ENCODE results near the gene MINDY2. TPM values are rescaled to one million over a fixed set of nuclear protein-coding genes. Genes with fewer than 3 reads are reported as not detected.
A peak's percentile ranks its signal among the peaks of the same experiment; 100 is the strongest.

Gene MINDY2
- total RNA-seq, 1 donor: 66.5 TPM

DNA sequence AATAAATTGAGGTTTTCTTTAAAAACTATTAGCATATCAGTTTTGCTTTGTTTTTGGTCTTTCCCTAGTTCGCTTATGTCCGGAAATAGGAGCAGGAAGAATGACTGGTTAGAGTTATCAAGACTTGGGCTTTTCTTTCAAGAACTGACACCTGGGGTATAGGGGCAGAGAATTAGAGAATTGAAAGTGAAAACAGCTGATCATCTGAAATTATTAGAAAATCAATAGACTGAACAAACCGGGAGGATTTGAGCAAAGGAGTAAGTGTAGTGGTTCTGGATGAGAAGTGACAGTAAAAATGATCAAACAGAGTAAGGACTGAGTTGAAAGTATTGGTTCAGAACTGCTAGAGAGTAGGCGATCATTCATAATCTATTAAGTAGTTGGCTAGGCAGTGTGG is 6.0 kb downstream of the MINDY2 start:
- no peak overlapping the region for H3K4me3 ChIP-seq (ENCODE audit: low read depth, low read length)
- DNase-seq (ENCODE audit: low read depth): no peak
- no peak for TF ChIP-seq CTCF (IDR thresholded peaks at IDR 0.05; ENCODE audit: insufficient read depth, low read depth, low read length)

DNA sequence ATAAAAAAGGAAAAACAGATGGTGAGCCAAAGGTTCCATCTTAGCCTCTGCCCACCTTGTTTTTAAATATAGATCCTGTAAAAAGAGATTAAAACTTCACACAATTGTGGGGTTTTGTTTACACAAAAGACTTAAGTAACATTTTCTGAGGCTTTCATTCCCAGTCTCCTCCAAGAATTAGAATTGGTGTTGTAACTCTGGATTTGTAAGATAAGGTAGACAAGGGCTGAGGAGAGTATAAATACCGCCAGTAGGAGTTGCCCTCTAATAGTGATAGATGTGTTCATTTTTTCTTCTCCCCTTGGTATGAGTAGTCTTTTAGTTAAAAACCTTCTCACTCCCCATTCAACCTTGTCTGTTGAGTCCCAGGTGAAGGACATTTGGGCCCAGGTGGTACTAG is 8.5 kb downstream of the MINDY2 start:
- peak; percentile 61 for DNase-seq (ENCODE audit: low read depth)
- H3K4me3 ChIP-seq (ENCODE audit: low read depth, low read length): no peak overlapping the region
- no peak for TF ChIP-seq CTCF (IDR thresholded peaks at IDR 0.05; ENCODE audit: insufficient read depth, low read depth, low read length)

- DNase-seq (ENCODE audit: low read depth): no peak
- no peak for TF ChIP-seq CTCF (IDR thresholded peaks at IDR 0.05; ENCODE audit: insufficient read depth, low read depth, low read length)
- H3K4me3 ChIP-seq (ENCODE audit: low read depth, low read length): no peak overlapping the region
These were observed 14.3 kb downstream of the MINDY2 start for GRCh38 chr15:58785355-58785754.

GRCh38 chr15:58788056-58788710 is 17.1 kb downstream of the MINDY2 start:
- TF ChIP-seq CTCF (IDR thresholded peaks at IDR 0.05; ENCODE audit: insufficient read depth, low read depth, low read length): no peak
- H3K4me3 ChIP-seq (ENCODE audit: low read depth, low read length): no peak overlapping the region
- DNase-seq (ENCODE audit: low read depth): no peak

- no peak overlapping the region for H3K4me3 ChIP-seq (ENCODE audit: low read depth, low read length)
- no peak for DNase-seq (ENCODE audit: low read depth)
- no peak for TF ChIP-seq CTCF (IDR thresholded peaks at IDR 0.05; ENCODE audit: insufficient read depth, low read depth, low read length)
These were observed 22.8 kb downstream of the MINDY2 start for GRCh38 chr15:58793862-58794261.

- H3K4me3 ChIP-seq (ENCODE audit: low read depth, low read length): no peak overlapping the region
- no peak for DNase-seq (ENCODE audit: low read depth)
- no peak for TF ChIP-seq CTCF (IDR thresholded peaks at IDR 0.05; ENCODE audit: insufficient read depth, low read depth, low read length)
These were observed 24.7 kb downstream of the MINDY2 start for GRCh38 chr15:58795825-58796224.

GRCh38 chr15:58797505-58797904 is 26.4 kb downstream of the MINDY2 start:
- TF ChIP-seq CTCF (IDR thresholded peaks at IDR 0.05; ENCODE audit: insufficient read depth, low read depth, low read length): no peak
- no peak overlapping the region for H3K4me3 ChIP-seq (ENCODE audit: low read depth, low read length)
- DNase-seq (ENCODE audit: low read depth): no peak

Measured in fibroblast of villous mesenchyme (primary cell).